Measurements from ENCODE around the gene UBE2E2. TPM values are rescaled to one million over a fixed set of nuclear protein-coding genes. Genes with fewer than 3 reads are reported as not detected.

Gene UBE2E2
- total RNA-seq, 2 experiments from 2014 or later = 41.1 to 48.8 TPM

- BruUV-seq (replicated peaks) = no TSS peak
- Histone ChIP-seq H3K79me2 (ENCODE audit: insufficient read depth, low read depth, low read length) (peaks cover 92% of the 10 kb centered on the region; the same call in 1 of the 2 replicates), H4K20me1 (ENCODE audit: insufficient read depth, low read length) (no peaks in the 10 kb centered on the region; the same call in 1 of the 2 replicates), H2AFZ (ENCODE audit: low read length) (no peak overlapping the region), H3K27ac (ENCODE audit: low read depth, low read length, poor library complexity, severe bottlenecking) (no peak overlapping the region), H3K4me3 (ENCODE audit: low read depth, low read length, poor library complexity, severe bottlenecking) (no peak overlapping the region), H3K4me2 (ENCODE audit: low read length) (no peak overlapping the region), H3K9me2 (ENCODE audit: insufficient read depth, low read length) (no peaks in the 10 kb centered on the region), H3K4me1 (ENCODE audit: insufficient read depth, low read length, poor library complexity, severe bottlenecking) (peaks cover 36% of the 10 kb centered on the region), H3K36me3 (ENCODE audit: insufficient read depth, low read length) (peaks cover 21% of the 10 kb centered on the region), H3K9me3 (ENCODE audit: low read length) (no peaks in the 10 kb centered on the region)
- ChIA-PET POLR2A (interaction anchor here (0.5 to 1.3 kb wide), 3 partner anchors 9 to 463 kb away, joined by 3 to 6 read pairs (median 5); no protein-coding TSS in a partner anchor), CTCF (ENCODE audit: unreplicated experiment) (no interaction called here)
- intact Hi-C loops (cut with micrococcal nuclease; ENCODE audit: unreplicated experiment) = no loop called here
- TF ChIP-seq, protein P1, sequence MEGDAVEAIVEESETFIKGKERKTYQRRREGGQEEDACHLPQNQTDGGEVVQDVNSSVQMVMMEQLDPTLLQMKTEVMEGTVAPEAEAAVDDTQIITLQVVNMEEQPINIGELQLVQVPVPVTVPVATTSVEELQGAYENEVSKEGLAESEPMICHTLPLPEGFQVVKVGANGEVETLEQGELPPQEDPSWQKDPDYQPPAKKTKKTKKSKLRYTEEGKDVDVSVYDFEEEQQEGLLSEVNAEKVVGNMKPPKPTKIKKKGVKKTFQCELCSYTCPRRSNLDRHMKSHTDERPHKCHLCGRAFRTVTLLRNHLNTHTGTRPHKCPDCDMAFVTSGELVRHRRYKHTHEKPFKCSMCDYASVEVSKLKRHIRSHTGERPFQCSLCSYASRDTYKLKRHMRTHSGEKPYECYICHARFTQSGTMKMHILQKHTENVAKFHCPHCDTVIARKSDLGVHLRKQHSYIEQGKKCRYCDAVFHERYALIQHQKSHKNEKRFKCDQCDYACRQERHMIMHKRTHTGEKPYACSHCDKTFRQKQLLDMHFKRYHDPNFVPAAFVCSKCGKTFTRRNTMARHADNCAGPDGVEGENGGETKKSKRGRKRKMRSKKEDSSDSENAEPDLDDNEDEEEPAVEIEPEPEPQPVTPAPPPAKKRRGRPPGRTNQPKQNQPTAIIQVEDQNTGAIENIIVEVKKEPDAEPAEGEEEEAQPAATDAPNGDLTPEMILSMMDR (conservative IDR thresholded peaks at IDR 0.05; ENCODE audit: low read length) = no peak
- no peak for TF ChIP-seq EZH2phosphoT487 (IDR thresholded peaks at IDR 0.05; ENCODE audit: borderline replicate concordance, low read depth, low read length)
- DNase-seq (ENCODE audit: low spot score) = no peak
Measured at GRCh38 chr3:23213813-23214212, 10.7 kb downstream of the UBE2E2 start.

- H3K79me2 ChIP-seq (ENCODE audit: insufficient read depth, low read depth, low read length) = peaks cover 95% of the 10 kb centered on the region; the same call in 1 of the 2 replicates
Measured at GRCh38 chr3:23217872-23218554, 14.9 kb downstream of the UBE2E2 start.

More at GRCh38 chr3:23217872-23218554, 14.9 kb downstream of the UBE2E2 start:
- Histone ChIP-seq H3K4me1 (ENCODE audit: insufficient read depth, low read length, poor library complexity, severe bottlenecking) (peaks cover 49% of the 10 kb centered on the region), H3K4me3 (ENCODE audit: low read depth, low read length, poor library complexity, severe bottlenecking) (no peak overlapping the region), H2AFZ (ENCODE audit: low read length) (no peak overlapping the region), H3K4me2 (ENCODE audit: low read length) (peak overlapping the region; percentile 6; the same call in 1 of the 2 replicates), H3K36me3 (ENCODE audit: insufficient read depth, low read length) (peaks cover 17% of the 10 kb centered on the region), H3K27ac (ENCODE audit: low read depth, low read length, poor library complexity, severe bottlenecking) (no peak overlapping the region), H3K9me2 (ENCODE audit: insufficient read depth, low read length) (no peaks in the 10 kb centered on the region), H4K20me1 (ENCODE audit: insufficient read depth, low read length) (no peaks in the 10 kb centered on the region; the same call in 1 of the 2 replicates), H3K9me3 (ENCODE audit: low read length) (peaks cover 9% of the 10 kb centered on the region; the same call in 1 of the 2 replicates)
- TF ChIP-seq EZH2phosphoT487 (IDR thresholded peaks at IDR 0.05; ENCODE audit: borderline replicate concordance, low read depth, low read length) = no peak
- TF ChIP-seq, protein P1 (conservative IDR thresholded peaks at IDR 0.05; ENCODE audit: low read length) = no peak
- intact Hi-C loops (cut with micrococcal nuclease; ENCODE audit: unreplicated experiment) = no loop called here
- CTCF ChIA-PET (ENCODE audit: unreplicated experiment) = interaction anchor here (1.1 kb wide), 1 partner anchor 15 kb away, joined by 3 read pairs; the partner anchor contains the start of gene UBE2E2
- BruUV-seq (replicated peaks) = TSS peak; percentile 10
- no peak for DNase-seq (ENCODE audit: low spot score)
- POLR2A ChIA-PET = interaction anchor here (0.5 to 2.2 kb wide), 2 partner anchors 11 to 370 kb away, joined by 4 to 11 read pairs; no protein-coding TSS in a partner anchor

All from OCI-LY7 (cell line).